Esophagus mucosa (tissue), 1 donor: ENCODE data around the gene FILIP1L. TPM values are rescaled to one million over a fixed set of nuclear protein-coding genes. Genes with fewer than 3 reads are reported as not detected.
"Not testable (repeated sequence)": the region's sequence is repeated elsewhere in the genome, so short reads cannot be mapped to it uniquely, and the experiment has no call there.

Experiments
- ATAC-seq: fragments of 200-7000 bp; cut with Tn5 transposase; one replicate; pipeline ENCODE4 v1.9.1; 2020
- total RNA-seq: library from RNA; stranded (reverse); gene quantifications from one replicate; pipeline ENCODE4 v1.2.4, GENCODE V29; 2023
- donor health status: DM: yes; HTN: yes; CAD: no.

FILIP1L gene
- total RNA-seq, 1 donor from 2014 or later = 2.3 TPM

- ATAC-seq = no peak
These were observed 253.1 kb downstream of the FILIP1L start for GRCh38 chr3:99861216-99861615.

- ATAC-seq = peak; percentile 69
These were observed 254.5 kb downstream of the FILIP1L start for GRCh38 chr3:99859825-99860224.

GRCh38 chr3:99858469-99858868 lies 255.8 kb downstream of the FILIP1L start:
- no peak for ATAC-seq

- no peak for ATAC-seq
These were observed 257.0 kb downstream of the FILIP1L start for GRCh38 chr3:99857278-99857677.

- no peak for ATAC-seq
These were observed 257.7 kb downstream of the FILIP1L start for GRCh38 chr3:99856437-99857220.

- no peak for ATAC-seq
These were observed 258.4 kb downstream of the FILIP1L start for GRCh38 chr3:99855900-99856299.

- ATAC-seq = no peak
These were observed 259.5 kb downstream of the FILIP1L start for GRCh38 chr3:99854756-99855298.

GRCh38 chr3:99852851-99853250 lies 261.4 kb downstream of the FILIP1L start:
- no peak for ATAC-seq

GRCh38 chr3:99851955-99852354 lies 262.3 kb downstream of the FILIP1L start:
- no peak for ATAC-seq

GRCh38 chr3:99850608-99851007 lies 263.7 kb downstream of the FILIP1L start:
- no peak for ATAC-seq

GRCh38 chr3:99848433-99848832 lies 265.9 kb downstream of the FILIP1L start:
- no peak for ATAC-seq

GRCh38 chr3:99846477-99847160 lies 267.7 kb downstream of the FILIP1L start:
- no peak for ATAC-seq

GRCh38 chr3:99845999-99846398 lies 268.3 kb downstream of the FILIP1L start:
- ATAC-seq = no peak

- ATAC-seq = no peak
These were observed 269.0 kb downstream of the FILIP1L start for GRCh38 chr3:99845331-99845730.

- no peak for ATAC-seq
These were observed 270.6 kb downstream of the FILIP1L start for GRCh38 chr3:99843590-99844258.

GRCh38 chr3:99842826-99843589 lies 271.3 kb downstream of the FILIP1L start:
- ATAC-seq = peak; percentile 64

GRCh38 chr3:99841949-99842348 lies 272.4 kb downstream of the FILIP1L start:
- ATAC-seq = not testable (repeated sequence)

GRCh38 chr3:99839613-99840012 lies 274.7 kb downstream of the FILIP1L start:
- ATAC-seq = no peak

GRCh38 chr3:99838755-99839154 lies 275.5 kb downstream of the FILIP1L start:
- no peak for ATAC-seq

GRCh38 chr3:99837715-99838114 lies 276.6 kb downstream of the FILIP1L start:
- no peak for ATAC-seq

- no peak for ATAC-seq
These were observed 277.6 kb downstream of the FILIP1L start for GRCh38 chr3:99836681-99837080.

- no peak for ATAC-seq
These were observed 279.9 kb downstream of the FILIP1L start for GRCh38 chr3:99834211-99834957.
